ENCODE data around the gene GRIK1. TPM values are rescaled to one million over a fixed set of nuclear protein-coding genes. Genes with fewer than 3 reads are reported as not detected.

Gene GRIK1
- total RNA-seq, 1 experiment from 2014 or later, result not detected

DNA sequence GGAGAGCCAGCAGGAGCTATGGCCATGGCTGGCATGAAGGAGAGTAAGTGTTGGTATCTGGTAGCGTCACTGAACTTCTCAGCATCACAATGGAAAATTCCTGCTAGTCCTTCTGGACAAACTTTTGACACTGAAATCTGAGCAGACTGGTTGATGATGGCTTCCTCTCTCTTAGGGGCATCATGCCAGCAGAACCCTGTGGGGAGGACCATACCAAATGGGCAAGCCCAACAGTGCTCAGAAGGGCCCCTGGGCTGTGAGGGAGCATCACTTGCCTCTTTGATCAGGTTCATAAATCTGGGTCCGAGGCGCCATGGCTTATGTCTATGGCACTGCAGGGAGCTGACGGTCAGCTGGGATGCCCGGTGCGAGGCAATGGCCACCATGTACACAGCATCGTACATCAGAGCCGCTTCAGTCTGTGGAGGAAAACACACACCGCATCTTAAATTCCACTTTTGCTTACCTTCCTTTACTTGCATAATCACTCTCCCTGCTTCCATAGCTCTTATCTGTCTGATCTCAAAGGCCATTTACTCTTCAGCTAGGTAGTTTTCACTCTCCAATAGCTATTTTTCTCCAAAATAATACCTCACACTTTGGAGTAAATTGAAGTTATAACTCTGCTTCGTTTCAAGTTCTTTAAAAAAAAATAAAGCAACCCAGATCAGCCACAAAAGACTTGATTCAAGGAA is 297.1 kb downstream of the GRIK1 start:
- DNase-seq (ENCODE audit: low spot score), result no peak

DNA sequence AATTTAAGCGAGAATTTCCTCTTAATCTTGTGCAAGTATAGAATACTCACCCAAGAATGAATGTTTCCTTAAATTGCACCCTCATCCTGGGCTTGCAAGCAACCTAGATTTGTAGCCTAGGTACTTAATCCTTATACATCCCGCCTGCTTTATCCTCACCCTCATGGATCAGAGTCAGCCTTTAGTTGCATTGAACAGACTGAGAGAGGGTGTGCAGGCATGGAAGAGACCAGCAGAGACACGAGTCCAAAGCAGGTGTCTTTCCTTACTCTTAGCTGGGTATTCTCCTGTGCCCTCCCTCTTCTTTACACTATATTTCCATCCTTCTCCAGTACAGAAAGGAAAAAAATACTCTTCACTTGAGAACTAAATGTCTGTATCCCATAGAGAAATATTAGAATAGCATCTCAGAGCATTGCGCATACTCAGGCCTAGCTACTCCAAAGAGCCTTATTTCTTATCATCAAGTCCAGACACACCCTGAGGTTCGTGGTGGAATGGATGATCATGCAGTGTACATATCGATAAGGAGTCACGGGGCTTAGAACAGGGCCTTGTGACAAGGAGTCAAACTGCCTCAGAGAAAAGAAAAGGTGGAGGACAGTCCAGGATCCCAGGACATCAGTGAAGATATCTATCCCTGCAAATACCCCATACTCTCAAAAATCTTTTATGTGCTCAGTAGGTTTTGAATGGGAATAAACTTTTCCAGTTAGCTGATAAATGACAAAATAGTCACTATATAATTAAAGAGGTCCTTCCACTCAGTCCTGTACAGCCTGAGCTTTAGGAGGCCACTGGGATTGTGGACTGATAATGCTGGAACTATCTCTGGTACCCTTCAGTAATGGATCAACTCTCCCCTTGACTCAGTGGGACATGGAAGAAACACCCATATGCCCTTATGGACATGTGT is 297.9 kb downstream of the GRIK1 start:
- no peak for DNase-seq (ENCODE audit: low spot score)

DNA sequence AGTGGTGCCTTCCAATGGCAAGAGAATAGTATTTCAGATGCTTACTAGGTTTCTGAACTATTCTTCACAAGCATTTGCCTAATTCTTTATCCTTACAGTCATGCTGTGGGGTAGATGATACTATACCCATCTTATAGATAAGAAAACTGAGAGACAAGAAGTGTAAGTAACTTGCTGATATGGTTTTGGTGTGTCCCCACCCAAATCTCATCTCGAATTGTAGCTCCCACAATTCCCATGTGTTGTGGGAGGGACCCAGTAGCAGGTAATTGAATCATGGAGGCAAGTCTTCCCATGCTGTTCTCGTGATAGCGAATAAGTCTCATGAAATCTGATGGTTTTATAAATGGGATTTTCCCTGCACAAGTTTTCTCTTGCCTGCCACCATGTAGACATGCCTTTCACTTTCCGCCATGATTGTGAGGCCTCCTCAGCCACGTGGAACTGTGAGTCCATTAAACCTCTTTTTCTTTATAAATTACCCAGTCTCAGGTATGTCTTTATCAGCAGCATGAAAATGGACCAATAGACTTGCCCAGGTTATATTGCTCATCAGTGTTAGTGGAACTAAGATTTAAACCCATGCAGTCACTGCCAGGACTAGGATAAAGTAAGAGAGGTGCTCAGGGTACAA is 298.7 kb downstream of the GRIK1 start:
- no peak for DNase-seq (ENCODE audit: low spot score)

DNA sequence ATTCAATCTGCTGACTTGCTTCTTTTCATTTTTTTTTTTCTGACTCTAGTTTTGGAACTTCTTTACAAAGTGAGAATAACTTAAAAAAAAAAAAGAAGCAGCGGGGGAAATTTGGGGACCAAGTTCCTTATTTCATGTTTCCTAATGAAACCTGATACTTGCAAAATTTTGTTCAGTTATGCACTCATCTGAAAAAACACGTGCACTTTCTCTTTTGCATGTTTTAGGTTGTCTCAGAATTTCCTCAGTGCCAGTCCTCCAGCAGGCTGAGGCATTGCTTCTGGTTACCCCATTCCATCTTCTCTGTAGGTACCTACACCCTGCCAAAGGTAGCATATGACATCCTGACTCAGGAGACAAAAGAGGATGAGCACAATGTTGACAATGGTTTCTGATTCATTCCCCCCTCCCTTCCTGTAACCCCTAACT is 299.7 kb downstream of the GRIK1 start:
- DNase-seq (ENCODE audit: low spot score), result no peak

DNA sequence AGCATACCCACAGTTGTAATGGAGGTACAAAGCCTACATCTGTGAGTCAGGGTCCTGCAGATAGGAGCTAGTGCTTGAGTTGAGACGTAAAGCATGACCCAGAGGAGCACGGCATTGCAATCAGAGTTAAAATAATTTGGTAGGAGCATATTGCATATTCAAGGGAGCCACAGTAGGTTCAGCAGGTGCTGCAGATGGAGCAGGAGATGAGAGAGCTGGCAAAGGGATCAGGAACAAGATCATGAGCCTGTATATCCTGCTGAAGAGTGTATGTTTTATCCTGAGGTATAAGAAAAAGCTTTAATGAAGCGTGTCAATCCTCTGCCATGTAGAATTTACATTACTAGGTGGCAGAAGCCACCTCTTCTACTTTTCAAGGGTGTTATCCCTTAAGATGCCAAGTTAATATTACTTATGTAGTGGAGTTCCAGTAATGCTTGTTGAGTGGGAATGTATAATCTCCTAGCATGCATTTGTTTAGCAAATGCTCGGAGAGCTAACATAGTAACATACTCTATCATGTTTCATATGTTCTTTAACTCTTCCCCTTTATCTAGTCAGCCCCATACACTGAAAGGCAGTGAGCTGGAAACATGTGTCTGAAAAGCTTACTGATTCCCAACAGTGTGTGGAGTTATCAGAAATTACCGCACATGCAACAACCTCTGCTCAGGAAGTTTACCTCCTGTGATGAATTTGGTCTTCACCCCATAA is 300.3 kb downstream of the GRIK1 start:
- DNase-seq (ENCODE audit: low spot score), result no peak

DNA sequence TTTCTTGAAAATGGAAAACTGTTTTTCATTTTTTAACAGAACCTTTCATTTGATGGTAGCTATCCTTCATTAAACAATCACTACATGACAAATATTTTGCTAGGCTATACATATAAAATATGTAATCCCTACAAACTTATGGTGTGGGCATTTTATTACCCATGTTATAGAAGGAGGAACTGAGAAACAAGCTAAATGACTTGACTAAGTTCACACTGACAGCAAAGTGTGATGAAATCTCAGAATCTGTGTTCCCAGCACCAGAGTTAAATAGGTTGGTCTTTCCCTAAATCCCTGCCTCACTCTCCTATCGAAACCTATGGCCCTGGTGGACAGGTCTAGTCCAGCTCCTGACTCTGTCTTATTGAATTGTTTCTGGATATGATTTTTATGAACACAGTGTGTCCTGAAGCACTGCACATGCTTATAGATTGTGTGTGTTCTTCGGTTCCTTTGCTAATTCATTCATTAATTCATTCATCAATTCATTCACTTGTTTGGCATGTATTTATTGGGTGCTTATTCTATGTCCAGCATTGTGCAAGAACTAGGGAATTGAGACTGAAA is 301.0 kb downstream of the GRIK1 start:
- no peak for DNase-seq (ENCODE audit: low spot score)

DNA sequence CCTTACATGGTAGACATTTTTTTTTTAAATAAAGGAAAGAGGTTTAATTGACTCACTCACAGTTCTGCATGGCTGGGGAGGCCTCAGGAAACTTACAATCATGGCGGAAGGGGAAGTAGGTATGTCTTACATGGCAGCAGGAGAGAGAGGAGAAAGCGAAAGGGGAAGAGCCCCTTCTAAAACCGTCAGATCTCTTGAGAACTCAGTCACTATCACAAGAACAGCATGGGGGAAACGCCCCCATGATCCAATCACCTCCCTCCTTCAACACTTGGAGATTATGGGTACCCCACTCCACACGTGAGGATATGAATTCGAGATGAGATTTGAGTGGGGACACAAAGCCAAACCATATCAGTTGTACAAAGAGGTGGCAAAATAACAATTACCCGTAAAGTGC is 301.7 kb downstream of the GRIK1 start:
- no peak for DNase-seq (ENCODE audit: low spot score)

DNA sequence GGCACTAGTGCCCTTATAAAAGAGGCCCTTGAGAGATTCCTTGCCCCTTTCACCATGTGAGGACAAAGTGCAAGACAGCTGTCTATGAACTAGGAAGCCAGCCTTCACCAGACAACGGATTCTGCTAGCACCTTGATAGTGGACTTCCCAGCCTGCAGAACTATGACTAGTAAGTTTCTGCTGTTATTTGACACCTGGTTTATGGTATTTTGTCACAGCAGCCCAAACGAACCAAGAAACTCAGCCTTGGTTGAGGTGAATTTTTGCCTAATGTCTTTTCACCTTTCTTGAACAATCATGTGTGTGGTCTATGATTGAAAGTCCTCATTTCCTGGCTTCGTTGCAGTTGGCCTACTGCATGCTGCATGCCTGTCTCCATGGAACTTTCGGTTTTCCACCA is 302.2 kb downstream of the GRIK1 start:
- DNase-seq (ENCODE audit: low spot score), result no peak

DNA sequence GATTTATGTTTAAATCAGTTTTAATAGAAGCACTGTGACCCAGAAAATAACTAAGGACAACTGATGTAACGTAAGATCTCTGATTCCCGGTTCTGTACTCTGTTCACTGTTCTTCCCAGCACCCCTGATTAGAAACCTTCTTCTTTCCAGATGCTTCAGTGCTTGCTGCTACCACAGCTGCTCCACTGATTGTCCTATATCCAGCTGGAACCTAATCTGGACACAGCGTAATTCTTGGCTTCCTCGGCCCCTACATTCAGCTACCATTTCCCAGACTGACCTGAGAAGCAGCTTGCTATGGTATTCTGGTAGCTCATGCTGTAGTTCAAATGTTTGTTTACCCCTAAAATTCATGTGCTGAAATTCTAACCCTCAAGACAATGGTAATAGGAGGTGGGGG is 302.7 kb downstream of the GRIK1 start:
- no peak for DNase-seq (ENCODE audit: low spot score)

DNA sequence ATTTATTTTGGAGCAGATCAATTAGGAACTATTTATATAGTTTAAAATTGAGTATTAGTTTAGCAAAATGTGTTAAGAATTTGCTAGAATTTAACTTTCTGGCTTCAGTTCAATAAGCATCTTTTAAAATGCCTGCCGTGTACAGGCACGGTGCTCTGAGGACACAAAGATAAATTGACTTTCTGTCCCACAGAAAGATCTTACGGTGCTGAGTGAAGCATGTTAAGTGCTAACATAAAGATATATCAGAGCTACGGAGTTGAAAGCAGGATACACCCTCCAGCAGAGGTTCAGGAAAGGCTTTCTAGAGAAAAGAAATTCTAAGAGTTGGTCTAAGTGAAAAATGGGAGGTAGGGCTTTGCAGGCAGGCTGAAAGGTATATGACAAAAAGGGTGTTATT is 305.4 kb downstream of the GRIK1 start:
- DNase-seq (ENCODE audit: low spot score), result no peak

DNA sequence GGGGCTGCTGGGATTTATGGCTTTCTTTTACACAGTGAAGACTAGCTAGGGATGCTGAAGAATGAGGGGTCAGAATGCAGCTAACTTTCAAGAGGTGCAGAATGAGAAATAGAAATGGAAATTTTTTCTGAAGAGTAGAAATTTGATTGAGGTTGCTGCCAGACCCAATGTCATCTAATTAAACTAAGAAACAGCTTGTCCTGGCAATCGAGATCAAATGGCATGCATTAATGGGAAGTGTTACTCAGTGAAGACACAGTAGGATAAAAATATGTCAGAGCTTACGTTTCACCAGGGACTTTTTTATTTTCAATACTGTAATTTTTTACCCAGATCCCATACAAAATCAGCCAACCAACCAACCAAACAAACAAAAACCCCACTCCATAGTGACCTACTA is 306.0 kb downstream of the GRIK1 start:
- no peak for DNase-seq (ENCODE audit: low spot score)

DNA sequence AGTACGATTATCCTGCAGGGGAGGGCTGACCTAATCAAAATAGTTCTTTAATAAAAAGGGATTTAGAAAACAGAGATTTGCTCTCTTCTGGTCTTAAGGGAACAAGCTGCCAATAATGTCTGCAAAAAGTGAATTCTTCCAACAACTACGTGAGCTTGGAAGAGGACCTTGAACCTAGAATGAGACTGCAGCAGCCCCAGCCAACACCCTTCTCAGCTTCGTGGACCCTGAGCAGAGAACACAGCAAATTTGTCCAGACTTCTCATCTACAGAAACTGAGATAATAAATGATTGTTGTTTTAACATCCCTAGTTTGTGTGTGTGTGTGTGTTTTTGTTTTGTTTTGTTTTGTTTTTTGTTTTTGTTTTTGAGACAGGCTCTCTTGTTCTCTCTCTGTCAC is 309.4 kb downstream of the GRIK1 start:
- no peak for DNase-seq (ENCODE audit: low spot score)

DNA sequence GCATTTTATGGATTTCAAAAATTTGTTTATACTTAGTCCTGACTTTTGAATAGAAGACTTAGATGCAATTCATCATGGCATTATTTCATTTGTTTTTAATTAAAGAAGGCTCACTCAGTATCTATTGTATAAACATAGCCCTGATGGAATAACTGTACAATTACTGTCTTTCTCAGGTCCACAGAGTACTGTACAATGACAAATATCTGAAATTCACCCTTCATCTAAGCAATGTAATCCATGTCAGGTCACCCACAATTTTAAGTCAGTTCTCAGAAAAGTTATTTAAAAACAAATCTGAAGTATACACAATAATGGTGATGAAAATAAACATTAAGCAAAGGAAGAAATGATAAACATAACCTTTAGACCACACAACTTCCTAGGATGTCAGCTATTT is 311.9 kb downstream of the GRIK1 start:
- no peak for DNase-seq (ENCODE audit: low spot score)

DNA sequence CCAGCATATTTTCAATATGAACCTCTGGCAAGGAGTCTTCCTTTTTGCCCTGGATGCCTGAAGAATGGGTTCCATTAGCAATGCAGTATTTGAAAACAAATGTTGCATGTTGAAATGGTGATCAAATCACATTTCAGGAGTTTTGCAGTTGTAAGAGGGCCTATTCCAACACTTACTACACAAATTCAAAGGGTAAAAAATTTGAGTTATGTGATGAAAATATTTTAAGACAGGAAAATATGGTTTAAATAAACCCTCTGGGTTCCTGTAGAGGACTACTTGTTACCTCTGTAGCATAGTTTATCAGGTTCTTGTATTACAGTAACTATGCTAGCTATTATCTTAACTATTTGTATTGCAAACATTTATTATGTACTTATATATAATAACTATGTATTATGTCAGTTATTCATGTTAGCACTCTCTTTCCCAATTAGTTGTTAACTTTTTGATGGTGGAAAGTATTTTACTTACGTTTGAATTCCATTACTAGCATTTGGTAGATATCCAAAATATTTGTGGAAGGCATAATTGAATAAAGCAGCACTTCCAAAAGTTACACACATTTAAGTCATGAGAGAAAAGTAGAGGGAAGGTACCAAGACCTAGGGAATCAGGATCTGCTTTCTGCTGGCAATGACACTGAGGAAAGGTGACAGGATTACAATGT is 312.9 kb downstream of the GRIK1 start:
- DNase-seq (ENCODE audit: low spot score), result no peak

DNA sequence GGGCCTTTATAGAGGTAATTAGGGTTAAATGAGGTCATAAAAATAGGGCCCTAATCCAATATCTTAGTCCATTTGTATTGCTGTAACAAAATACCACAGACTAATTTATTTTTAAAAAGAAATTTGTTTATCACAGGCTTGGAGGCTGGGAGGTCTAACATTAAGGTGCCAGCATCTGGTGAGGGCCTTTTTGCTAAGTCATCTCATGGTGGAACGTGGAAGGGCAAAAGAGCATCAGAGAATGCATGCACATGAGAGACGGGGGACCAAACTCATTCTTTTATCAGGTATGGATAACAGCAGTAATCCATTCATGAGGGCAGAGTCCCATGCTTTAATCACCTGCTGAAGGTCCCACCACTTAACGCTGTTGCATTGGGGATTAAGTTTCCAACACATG is 313.8 kb downstream of the GRIK1 start:
- DNase-seq (ENCODE audit: low spot score), result no peak

DNA sequence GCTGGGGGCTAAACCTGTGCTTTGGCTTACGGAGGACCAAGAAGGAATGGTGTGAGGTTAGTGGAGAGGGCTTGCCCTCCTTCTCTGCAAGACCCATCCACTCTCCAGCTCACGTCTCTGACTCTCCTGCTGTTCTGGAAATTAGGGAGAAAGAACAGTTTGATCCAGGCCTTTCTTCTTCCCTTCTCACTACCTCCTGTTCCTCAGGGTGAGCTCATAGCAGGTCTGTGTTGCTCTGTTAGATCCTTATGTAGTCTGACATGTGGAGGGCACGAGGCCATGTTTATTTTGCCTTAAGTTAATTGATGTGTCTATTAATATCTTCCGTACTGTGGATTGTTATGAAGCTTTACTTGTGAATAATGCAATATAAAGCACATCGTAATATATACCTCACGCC is 315.0 kb downstream of the GRIK1 start:
- no peak for DNase-seq (ENCODE audit: low spot score)

DNA sequence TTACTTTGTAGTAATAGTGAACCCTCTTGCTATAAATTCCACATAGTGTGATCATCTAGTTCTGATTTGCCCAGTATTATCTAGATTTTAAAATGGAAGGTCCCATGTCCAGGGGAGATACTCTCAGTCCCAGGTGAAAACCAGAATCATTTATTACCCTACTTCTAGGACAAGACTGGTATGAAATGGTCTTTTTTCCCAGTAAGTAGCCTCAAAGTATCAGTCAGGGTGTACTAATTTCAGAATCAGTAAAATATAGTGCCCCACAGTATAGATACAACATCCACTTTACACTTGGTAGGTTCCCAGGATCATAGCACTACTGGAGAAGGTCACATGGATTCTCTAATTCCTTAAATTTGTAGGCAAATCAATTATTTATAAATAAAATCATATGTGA is 318.3 kb downstream of the GRIK1 start:
- no peak for DNase-seq (ENCODE audit: low spot score)

DNA sequence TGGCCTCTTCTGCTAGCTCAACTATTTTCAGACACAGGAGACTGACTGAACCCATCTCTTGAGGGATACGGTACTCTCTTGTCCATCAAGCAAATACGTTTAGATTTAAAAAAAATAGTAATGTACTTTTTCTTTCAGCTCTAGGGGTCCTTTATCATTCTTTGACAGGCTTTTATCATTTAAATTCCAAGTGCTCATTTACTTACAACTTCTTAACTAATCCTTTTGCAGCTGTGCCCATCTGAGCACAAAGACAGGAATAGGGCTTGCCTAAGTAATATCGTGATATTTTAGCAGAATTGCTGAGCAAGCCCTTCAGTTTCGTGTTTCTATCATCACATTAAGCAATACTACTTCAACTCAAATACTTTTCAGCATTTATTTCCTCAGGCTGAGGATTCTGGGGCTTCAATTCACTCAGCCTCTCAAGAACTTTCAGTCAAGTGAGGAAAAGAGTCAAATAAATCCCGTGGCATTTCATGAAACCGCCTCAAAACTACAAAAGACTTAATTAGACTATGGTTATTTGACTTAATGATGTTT is 323.5 kb downstream of the GRIK1 start:
- DNase-seq (ENCODE audit: low spot score), result no peak

DNA sequence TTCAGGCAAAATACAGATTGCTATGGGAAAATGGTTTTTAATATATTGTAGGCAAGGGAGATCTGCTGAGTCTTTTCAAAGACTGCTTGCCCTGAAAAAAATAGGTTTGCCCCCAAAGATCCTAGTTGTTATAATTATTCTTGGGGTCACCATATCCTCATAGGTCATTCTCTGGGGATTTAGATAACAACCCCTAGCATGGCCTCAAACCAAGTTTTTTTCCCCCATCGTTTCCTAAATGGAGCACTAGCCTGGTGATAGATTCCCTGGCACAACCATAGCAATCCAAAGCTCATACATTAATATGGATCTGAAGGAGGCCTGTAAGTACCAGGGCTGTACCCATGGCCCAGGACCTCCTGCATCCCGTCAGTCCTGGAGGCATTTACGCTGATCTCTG is 325.9 kb downstream of the GRIK1 start:
- no peak for DNase-seq (ENCODE audit: low spot score)

DNA sequence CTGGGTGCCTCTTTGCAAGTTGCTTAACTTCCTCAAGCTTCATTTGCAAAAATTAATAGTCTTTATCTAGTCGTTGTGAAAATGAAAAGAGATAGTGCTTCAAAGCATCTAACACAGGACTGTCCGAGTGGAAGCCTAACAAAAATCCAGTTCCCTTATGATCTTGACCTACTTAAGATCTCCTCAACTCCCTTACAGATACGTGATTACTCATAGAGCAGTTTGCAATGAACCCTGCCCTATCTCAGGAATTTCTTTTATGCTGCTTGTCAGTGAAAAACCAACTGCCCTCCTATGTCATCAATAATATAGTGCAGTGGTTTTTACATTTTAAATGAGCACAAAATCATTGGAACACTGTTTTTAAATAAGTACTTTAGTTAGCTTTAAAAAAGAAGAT is 326.8 kb downstream of the GRIK1 start:
- DNase-seq (ENCODE audit: low spot score), result no peak

DNA sequence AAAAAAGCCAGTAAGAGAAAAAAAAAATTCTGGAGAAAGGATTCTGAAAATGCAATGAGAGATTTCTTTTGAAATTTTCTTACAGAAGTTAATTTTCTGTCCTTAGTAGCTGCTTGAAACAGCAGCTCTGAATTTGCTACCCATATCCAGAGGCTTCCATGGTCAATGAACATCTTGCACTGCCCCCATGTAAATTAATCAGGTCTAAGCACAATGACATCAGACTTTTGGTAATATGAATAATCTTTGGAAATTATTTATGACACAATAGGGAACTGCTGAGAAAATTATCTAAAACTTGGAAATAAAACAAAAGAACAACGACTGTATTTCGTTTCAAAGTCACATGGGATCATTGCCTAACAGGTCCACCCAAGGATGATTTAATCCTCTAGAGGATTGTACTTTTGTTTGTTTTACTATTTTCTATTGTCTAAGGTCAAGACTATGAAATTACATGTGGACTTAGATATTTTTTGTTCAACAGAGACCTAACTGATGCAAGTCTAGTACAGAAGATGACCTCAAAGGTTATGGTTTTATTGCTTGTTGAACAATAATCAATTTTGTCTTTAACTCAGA is 328.9 kb downstream of the GRIK1 start:
- DNase-seq (ENCODE audit: low spot score), result no peak
